VCaP (cell line): ENCODE measurements around the gene TENM4.
A peak's percentile ranks its signal among the peaks of the same experiment; 100 is the strongest.

ENCODE experiments used
- H3K27ac ChIP-seq: fragments of 450-650 bp; 2 replicates; pipeline ENCODE4 v1.5.1; 2017
- TF ChIP-seq, protein P1 (sequence below): fragments of 450-650 bp; conservative IDR thresholded peaks from 2 replicates; pipeline ENCODE4 v1.5.1; 2017; ENCODE audit warnings: mild to moderate bottlenecking, moderate library complexity

The TENM4 gene

DNA sequence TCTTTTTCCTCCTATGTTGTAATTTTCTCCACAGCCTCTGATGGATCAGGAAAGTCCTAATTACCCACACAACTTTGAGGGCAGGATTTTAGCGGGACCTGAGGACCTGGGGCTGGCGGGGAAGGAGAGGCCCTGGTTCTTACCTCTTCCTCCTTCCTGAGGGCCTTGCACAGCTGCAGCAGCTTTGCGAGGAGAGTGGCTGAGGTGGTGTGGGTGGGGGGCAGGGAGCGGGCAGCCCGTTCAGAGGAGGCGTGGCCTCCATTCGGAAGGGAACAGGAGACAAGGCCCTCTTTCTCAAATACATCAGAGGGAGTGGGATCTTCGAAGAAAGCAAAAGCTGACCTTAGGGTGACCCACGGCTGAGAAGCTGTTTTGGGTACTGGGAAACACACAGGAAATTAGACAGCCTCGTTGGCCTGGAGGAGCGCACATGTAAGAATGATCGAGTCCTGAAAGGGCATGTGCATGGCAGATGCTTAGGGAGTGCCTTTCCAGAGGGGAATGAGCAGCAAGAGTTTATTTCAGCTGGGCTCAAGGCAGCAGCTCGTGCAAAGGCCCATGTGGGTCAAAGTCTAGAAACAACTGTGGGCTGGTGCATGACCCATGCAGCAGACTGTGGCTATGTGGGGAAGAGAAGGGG, 789.6 kb downstream of the TENM4 start:
- no peak overlapping the region for H3K27ac ChIP-seq
- TF ChIP-seq, protein P1, sequence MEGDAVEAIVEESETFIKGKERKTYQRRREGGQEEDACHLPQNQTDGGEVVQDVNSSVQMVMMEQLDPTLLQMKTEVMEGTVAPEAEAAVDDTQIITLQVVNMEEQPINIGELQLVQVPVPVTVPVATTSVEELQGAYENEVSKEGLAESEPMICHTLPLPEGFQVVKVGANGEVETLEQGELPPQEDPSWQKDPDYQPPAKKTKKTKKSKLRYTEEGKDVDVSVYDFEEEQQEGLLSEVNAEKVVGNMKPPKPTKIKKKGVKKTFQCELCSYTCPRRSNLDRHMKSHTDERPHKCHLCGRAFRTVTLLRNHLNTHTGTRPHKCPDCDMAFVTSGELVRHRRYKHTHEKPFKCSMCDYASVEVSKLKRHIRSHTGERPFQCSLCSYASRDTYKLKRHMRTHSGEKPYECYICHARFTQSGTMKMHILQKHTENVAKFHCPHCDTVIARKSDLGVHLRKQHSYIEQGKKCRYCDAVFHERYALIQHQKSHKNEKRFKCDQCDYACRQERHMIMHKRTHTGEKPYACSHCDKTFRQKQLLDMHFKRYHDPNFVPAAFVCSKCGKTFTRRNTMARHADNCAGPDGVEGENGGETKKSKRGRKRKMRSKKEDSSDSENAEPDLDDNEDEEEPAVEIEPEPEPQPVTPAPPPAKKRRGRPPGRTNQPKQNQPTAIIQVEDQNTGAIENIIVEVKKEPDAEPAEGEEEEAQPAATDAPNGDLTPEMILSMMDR, result no peak

DNA sequence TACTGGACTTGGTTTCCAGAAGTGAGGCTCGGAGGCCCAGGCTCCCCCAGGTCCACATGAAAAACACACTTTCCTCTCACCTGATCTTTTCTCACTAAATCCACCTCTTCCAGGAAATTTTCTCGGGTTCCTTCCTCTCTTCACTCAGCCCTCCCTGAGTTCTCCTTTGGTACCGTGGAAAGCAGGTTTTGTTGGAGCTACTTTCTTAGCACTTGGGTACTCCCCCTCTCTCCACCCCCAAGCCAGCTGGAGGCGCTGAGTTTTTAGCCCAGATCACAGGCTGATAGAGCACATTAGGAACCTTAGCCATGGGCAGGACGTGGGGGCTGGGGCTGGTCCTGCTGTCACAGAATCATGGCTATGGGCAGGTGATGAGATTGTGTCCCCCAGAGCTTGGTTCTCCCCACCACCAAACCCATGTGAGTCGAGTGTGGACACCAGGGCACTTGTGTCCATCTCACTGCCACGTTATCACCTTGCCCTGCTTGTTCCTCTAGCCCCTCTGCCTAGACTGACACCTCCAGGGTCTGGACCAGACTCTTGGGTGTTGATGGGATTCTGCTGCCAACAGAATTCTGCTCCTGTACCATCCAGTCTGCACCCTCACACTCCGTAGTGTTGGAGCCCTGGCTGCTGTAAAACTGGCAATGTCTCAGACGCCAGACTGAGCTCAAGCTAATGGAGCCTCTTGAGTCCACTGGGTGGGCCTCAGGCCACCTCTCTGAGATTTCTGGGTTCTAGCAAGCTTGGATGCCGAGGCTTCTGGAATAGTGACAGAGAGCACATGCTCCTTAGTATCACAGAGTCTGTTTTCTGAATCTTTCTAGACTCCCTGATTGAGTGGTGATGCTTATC, 791.2 kb downstream of the TENM4 start:
- TF ChIP-seq, protein P1, result no peak
- H3K27ac ChIP-seq, result 0 out of 2 replicates have a peak overlapping the region, but pooled peaks have one; percentile 19

DNA sequence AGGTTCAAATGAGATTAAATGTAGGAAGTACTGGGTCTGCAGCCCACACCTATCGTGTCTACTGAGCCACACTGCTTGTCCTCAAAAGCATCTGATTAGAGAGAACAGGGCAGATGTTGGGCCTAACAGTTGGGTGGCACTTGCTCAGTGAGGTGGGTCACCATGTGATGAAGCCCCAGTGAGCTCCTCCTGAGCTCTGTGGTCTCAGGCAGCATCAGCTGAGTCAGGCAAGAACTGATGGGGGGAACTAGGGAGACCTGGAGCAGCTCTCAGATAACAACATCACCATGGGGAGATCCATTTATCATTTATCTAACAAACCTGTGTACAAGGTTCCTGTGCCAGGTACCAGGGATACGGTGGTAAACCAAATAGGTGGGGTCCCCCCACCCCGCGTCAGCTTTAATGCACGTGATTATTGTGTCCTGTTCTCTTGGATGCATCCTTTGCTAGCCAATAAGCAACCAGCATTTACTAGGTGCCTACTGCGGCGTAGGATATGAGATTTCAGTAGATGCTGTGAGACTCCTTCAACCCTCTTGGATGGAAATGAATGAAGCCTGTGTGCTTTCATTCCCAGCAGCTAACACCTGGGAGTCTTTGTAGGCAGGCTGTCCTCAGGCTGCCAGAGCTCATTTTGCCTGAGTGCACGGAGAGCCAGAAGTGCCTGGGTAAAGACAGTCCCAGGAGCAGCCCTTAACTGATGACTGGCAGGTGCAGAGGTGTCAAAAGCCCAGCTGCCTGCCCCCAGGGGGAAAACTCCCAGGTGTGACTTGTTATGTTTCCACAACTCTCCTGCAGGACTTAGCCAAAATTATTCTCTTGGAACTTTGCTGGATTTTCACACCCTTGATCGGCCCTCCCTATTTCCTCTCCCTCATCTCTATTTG, 792.6 kb downstream of the TENM4 start:
- TF ChIP-seq, protein P1, result no peak
- H3K27ac ChIP-seq, result 0 out of 2 replicates have a peak overlapping the region, but pooled peaks have one; percentile 19

DNA sequence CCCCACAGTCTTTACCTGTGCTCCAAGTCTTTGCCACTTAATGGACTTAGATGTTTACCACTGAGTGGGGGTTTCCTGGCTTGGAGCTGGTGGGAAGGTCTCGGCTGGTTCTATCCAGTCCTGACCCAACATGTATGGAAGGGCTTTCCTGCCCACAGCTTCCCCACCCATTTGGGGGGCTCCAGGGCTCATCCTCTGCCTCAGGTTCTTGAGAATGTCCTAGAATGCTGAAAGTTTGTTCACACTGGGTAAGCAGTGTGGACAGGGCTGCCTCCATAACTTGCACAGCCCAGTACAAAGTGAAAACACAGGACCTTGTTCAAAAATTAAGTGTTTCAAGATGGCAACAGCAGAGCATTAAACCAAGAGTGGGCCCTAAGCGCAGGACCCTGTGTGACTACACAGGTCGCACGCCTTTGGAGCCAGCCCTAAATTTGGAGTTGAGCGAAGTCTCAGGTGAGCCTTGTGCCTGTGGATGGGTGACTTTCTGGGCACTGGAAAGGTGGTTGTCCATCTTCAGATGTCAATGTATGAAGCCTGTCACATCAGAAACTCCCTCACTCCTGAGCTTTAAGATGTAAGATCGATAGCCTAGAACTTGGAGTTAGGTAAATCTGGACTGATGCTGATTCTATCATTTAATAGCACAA, 793.4 kb downstream of the TENM4 start:
- TF ChIP-seq, protein P1, result no peak
- H3K27ac ChIP-seq, result no peak overlapping the region

DNA sequence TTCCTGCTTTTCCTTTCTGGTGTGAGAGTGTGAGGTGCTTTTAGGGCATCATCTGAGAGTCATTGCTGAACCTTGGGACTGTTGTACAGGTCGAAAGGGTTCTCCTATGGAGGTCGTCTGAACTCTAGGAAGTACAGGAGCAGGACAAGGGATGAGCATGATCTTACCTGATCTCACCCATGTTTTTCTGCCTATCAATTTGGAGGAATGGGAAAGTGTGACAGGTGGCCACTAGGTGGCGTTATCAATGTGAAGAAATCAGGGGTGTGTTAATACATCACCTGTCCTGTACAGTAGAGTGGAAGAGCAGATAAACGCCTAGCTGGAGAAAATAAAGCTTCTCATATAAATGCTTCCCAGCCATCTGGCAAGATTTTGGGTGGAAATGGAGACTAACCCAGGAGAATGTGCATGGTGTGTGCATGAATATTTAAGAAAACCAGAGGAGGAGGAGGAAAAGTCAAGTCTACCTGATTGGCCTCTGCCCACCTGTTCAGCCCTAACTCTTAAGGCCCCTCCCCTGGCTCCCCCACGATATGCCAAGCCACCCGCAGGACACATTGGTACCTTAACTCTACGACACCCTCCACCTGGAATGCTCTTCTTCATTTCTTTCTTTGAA, 794.2 kb downstream of the TENM4 start:
- H3K27ac ChIP-seq, result no peak overlapping the region
- TF ChIP-seq, protein P1, result peak; percentile 90

DNA sequence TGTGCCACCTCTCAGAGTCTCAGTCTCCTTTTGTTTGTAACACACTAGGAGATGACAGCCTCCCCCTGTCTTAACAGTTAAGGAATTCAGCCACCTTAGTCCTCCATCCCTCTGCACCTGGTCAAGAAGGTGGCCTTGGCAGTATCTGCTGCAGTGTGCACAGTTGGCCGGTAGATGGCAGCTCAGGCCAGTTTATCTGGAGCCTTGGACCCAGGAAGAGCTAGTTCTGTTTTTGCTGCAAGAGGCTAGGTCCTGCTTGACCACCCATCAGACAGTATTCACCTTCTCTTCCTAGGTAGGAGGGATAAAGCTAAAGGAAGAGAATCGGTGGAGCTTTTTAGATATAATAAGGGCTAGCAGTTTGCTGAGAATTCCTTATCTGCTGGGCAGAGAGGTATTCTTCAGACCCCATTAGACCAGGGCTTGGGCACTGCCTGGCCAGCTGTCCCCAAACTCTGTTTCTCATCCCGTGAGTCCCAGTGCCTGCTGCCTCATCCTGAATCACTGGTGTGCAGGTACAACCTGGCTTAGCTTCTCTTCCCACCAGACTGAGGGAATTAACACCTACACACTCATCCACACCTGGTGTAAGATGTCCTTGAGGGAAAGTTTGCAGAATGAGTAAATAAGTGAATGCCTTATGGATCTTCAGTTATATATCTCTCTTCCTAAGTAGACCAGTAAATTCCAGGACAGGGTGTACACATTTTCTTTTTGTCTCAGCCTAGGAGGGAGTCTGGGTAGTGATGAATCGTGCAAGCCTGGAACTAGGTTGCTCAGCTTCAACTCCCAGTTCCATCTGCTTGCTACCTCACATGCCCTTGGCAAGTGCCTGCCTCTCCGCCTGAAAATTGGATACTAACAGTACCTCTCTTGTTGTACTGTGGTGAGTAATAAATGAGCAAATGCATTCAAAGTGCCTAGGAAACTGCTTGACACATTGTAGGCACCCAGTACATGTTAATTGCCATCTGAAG, 795.3 kb downstream of the TENM4 start:
- no peak overlapping the region for H3K27ac ChIP-seq
- TF ChIP-seq, protein P1, result peak; percentile 95
